ENCODE results near the gene IL1F10. TPM values are rescaled to one million over a fixed set of nuclear protein-coding genes. Genes with fewer than 3 reads are reported as not detected.

The IL1F10 gene
- total RNA-seq, 1 experiment from 2014 or later, result not detected

GRCh38 chr2:113088213-113088992 lies 20.6 kb downstream of the IL1F10 start:
- H2BK12ac ChIP-seq (ENCODE audit: insufficient read length, low read depth, low read length), result no peak overlapping the region
- no peak overlapping the region for H3K56ac ChIP-seq (ENCODE audit: insufficient read length, low read depth, low read length)
- H3K23ac ChIP-seq (ENCODE audit: insufficient read length, low read depth, low read length), result no peak overlapping the region
- H3K4me3 Mint-ChIP-seq, result no peak overlapping the region
- no peak overlapping the region for H2BK120ac ChIP-seq (ENCODE audit: low read depth, low read length, poor library complexity, severe bottlenecking)
- H2BK15ac ChIP-seq (ENCODE audit: low read depth, low read length), result no peak overlapping the region
- no peak overlapping the region for H3K18ac ChIP-seq (ENCODE audit: insufficient read length, low read depth, low read length)
- H3K36me3 Mint-ChIP-seq (ENCODE audit: insufficient read depth in 1 of 3, low read depth in 3 of 3), result no peaks in the 10 kb centered on the region
- peaks cover 22% of the 10 kb centered on the region for H3K27me3 Mint-ChIP-seq (ENCODE audit: low read depth)
- H2AK5ac ChIP-seq (ENCODE audit: insufficient read length, low read length), result no peak overlapping the region
- no peak overlapping the region for H2BK20ac ChIP-seq (ENCODE audit: low read depth, low read length, poor library complexity, severe bottlenecking)
- H4K5ac ChIP-seq (ENCODE audit: insufficient read length, low read depth, low read length), result no peak overlapping the region
- H3K23me2 ChIP-seq (ENCODE audit: insufficient read length, low read depth, low read length, poor library complexity, severe bottlenecking), result no peaks in the 10 kb centered on the region
- H3K27ac Mint-ChIP-seq, result no peak overlapping the region
- no peaks in the 10 kb centered on the region for H3K4me1 Mint-ChIP-seq
- no peak overlapping the region for H2BK5ac ChIP-seq (ENCODE audit: insufficient read length, low read length)
- H3K79me2 ChIP-seq (ENCODE audit: insufficient read depth, low read length), result no peaks in the 10 kb centered on the region
- peaks cover 0 to 6% of the 10 kb centered on the region in 2 experiments; a peak in 1 of 5 replicates for H3K9me3 Mint-ChIP-seq
- H3K4me2 ChIP-seq (ENCODE audit: insufficient read depth, insufficient read length, low read length), result no peak overlapping the region
- H4K91ac ChIP-seq (ENCODE audit: insufficient read length, low read depth, low read length), result no peak overlapping the region
- no peak for TF ChIP-seq CTCF (conservative IDR thresholded peaks at IDR 0.05)
- H3T11ph ChIP-seq (ENCODE audit: low read length), result no peak overlapping the region
- H3K9me3 ChIP-seq (ENCODE audit: control insufficient read depth, low read depth, low read length), result no peaks in the 10 kb centered on the region
- H3K9ac ChIP-seq (ENCODE audit: extremely low read depth, insufficient read length, low read length), result no peak overlapping the region
- no peak overlapping the region for H2AFZ ChIP-seq (ENCODE audit: low read length)
- H4K20me1 ChIP-seq (ENCODE audit: control insufficient read depth, insufficient read depth, insufficient read length), result no peaks in the 10 kb centered on the region
- H3K27ac ChIP-seq (ENCODE audit: insufficient read length, low read depth, low read length), result no peak overlapping the region
- H3K14ac ChIP-seq (ENCODE audit: insufficient read depth, low read length), result no peak overlapping the region
- no peak overlapping the region for H3K4ac ChIP-seq (ENCODE audit: low read depth, low read length)
- no peak for DNase-seq
- H3K27me3 ChIP-seq (ENCODE audit: insufficient read depth, low read length), result no peaks in the 10 kb centered on the region
- H3K79me1 ChIP-seq (ENCODE audit: insufficient read depth, low read depth, low read length, poor library complexity, severe bottlenecking), result no peaks in the 10 kb centered on the region
- H3K4me1 ChIP-seq (ENCODE audit: insufficient read depth, low read length), result no peaks in the 10 kb centered on the region
- H4K8ac ChIP-seq (replicated peaks; ENCODE audit: insufficient read length, low read depth, low read length), result no peak overlapping the region
